Testis (tissue), 2 donors: Measurements from ENCODE around the gene TBC1D5.

Experiments used
- POLR2A ChIP-seq: fragments of 450-650 bp; IDR thresholded peaks from one replicate; pipeline ENCODE4 v1.6.1; 2017; ENCODE audit warnings: antibody characterized with exemption, mild to moderate bottlenecking, moderate library complexity
- TF ChIP-seq, protein P1 (sequence below), 3 experiments: fragments of 450-650 bp in 2 of 3; fragments of 200-600 bp in 1 of 3; sonication (generic) in 1 of 3; IDR thresholded peaks; one replicate each; pipeline ENCODE4 v1.5.1; 2016 to 2019; ENCODE audit warnings: antibody characterized with exemption in 3 of 3, mild to moderate bottlenecking in 2 of 3, moderate library complexity in 1 of 3

DNA sequence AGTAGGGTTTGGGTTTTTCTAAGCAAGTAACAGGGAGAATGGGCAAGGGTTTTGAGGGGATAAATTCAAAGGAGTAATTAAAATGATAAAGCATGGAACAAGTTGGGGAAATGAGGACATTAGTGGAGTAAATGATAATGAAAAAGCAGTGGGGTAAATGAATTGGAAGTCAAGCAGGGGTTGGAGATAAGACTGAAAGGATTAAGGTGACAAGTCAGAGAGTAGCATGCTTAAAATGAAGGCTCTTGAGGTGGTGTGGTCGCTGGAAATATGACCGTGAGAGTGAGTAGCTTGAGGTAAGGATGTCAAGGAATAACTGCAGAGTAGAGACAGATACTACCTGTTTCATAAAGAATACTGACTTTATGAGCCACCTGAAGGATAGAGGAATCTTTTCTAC is 408.5 kb downstream of the TBC1D5 start:
- TF ChIP-seq, protein P1, sequence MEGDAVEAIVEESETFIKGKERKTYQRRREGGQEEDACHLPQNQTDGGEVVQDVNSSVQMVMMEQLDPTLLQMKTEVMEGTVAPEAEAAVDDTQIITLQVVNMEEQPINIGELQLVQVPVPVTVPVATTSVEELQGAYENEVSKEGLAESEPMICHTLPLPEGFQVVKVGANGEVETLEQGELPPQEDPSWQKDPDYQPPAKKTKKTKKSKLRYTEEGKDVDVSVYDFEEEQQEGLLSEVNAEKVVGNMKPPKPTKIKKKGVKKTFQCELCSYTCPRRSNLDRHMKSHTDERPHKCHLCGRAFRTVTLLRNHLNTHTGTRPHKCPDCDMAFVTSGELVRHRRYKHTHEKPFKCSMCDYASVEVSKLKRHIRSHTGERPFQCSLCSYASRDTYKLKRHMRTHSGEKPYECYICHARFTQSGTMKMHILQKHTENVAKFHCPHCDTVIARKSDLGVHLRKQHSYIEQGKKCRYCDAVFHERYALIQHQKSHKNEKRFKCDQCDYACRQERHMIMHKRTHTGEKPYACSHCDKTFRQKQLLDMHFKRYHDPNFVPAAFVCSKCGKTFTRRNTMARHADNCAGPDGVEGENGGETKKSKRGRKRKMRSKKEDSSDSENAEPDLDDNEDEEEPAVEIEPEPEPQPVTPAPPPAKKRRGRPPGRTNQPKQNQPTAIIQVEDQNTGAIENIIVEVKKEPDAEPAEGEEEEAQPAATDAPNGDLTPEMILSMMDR (IDR thresholded peaks at IDR 0.05) = no peak
- TF ChIP-seq POLR2A = no peak
